SH-SY5Y (cell line): ENCODE data around the gene PCBP1.

ENCODE experiments used
- GATA2 ChIP-seq: IDR thresholded peaks from 2 replicates; pipeline ENCODE4 v1.6.1; 2011; ENCODE audit warnings: mild to moderate bottlenecking, low read depth, low read length
- GATA3 ChIP-seq: IDR thresholded peaks from 2 replicates; pipeline ENCODE4 v1.6.1; 2011; ENCODE audit warnings: low read depth, mild to moderate bottlenecking, low read length, moderate library complexity

The PCBP1 gene

GRCh38 chr2:70125498-70125898, 38.2 kb downstream of the PCBP1 start:
- TF ChIP-seq GATA2 (no peak), GATA3 (no peak)

- TF ChIP-seq GATA2 = no peak
- no peak for TF ChIP-seq GATA3
Observed at GRCh38 chr2:70126413-70126812, 39.1 kb downstream of the PCBP1 start.

GRCh38 chr2:70128005-70128404, 40.7 kb downstream of the PCBP1 start:
- TF ChIP-seq GATA2 (no peak), GATA3 (no peak)

GRCh38 chr2:70132244-70133126, 45.2 kb downstream of the PCBP1 start:
- TF ChIP-seq GATA3 (no peak), GATA2 (no peak)

GRCh38 chr2:70133127-70133452, 45.8 kb downstream of the PCBP1 start:
- TF ChIP-seq GATA3 (no peak), GATA2 (no peak)

GRCh38 chr2:70133491-70134322, 46.4 kb downstream of the PCBP1 start:
- TF ChIP-seq GATA3 (no peak), GATA2 (no peak)
